ENCODE data around the gene PHLPP2.
"Not testable (repeated sequence)": the region's sequence is repeated elsewhere in the genome, so short reads cannot be mapped to it uniquely, and the experiment has no call there.

PHLPP2 gene

DNA sequence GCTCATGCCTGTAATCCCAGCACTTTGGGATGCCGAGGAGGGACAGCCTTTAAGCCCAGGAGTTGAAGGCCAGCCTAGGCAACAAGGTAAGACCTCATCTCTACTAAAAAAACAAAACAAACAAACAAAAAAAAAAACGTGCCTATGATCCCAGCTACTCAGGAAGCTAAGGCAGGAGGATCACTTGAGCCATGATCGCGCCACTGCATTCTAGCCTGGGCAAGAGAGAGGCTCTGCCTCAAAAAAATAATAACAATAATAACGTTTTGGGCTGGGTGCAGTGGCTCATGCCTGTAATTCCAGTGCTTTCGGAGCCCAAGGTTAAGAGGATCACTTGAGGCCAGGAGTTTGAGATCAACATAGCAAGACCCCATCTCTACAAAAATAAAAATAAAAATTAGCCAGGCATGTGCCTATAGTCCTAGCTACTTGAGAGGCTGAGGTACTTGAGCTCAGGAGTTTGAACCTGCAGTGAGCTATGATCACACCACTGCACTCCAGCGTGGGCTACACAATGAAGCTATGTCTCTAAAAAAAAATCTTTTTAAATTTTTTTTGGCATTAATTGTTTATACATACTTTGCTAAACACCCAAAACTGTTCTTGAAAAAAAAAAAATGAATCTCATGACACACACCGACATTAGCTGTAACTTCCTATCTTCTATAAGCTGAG is 3.3 kb downstream of the PHLPP2 start:
- no peak for DNase-seq (ENCODE audit: low read depth in 2 of 2)

DNA sequence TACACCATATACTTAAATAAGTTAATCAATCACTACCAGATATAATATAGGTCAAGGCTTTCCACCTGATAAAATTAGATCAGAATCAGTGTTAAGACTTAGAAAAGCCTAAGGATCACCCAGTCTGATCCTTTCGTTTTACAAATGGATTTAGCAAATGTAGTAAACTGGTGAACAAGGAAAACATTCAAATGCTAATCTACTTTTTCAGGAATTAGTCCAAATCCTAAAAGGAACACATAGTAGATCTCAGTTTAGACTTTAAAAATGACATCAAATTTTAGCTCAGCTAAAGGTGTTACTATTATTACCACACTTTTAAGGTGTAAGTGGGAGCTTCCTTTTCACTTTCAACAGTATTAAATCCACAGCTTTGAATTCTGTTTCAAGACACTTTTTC is 12.0 kb downstream of the PHLPP2 start:
- DNase-seq (ENCODE audit: low read depth in 2 of 2): no peak

DNA sequence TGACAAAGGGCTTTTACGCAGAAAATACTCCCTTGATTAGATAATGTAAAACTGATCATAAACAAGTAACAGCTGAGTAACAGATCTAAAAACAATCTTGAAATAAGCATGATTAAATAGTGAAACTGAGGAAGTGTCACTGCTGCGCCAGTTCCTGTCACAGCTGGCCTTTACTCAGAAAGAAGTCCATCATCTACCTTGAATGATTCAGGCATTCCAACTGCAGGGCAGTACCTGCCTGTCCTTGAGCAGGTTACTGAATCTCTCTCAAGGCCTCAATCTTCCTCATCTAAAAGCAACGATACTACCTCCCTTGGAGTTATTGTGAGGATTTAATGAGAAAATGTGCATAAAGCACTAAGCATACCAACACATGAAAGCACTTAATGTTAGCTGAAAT is 12.7 kb downstream of the PHLPP2 start:
- no peak for DNase-seq (ENCODE audit: low read depth in 2 of 2)

DNA sequence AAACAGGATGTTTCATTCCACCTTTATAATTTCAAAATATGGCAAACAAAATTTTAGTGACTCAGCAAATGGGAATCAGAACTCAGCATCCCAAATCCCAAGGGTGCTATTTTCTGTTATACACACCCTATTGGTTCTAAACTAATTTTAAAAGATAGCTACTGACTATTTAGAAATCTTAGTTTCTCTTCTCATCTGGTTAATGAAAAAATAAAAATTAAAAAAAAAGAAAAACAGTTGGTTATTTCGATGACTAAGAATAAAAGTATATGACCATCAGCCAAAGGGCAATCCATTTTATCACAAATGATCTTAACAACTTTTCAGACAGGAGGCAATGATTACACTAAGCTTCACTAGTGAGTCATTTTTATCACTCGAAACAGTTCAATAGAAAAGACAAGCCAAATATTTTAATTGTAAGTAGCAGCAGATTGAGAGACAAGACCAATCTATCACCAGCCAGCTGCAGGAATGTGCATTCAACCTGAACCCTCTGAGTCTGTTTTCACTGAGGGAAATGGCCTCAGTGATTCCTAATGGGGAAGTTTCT is 15.2 kb downstream of the PHLPP2 start:
- DNase-seq (ENCODE audit: low read depth in 2 of 2): no peak

DNA sequence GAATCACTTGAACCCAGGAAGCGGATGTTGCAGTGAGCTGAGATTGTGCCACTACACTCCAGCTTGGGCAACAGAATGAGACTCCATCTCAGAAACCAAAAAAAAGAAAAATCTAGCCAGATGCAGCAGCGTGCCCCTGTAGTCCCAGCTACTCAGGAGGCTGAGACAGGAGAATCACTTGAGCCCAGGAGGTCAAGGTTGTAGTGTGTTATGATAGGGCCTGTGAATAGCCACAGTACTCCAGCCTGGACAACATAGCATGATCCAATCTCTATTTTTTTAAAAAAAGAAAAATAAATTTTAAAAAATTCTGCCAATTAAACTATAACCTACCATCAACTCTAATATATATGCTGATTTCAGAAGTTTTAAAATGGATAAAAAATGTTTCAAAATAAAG is 15.8 kb downstream of the PHLPP2 start:
- no peak for DNase-seq (ENCODE audit: low read depth in 2 of 2)

DNA sequence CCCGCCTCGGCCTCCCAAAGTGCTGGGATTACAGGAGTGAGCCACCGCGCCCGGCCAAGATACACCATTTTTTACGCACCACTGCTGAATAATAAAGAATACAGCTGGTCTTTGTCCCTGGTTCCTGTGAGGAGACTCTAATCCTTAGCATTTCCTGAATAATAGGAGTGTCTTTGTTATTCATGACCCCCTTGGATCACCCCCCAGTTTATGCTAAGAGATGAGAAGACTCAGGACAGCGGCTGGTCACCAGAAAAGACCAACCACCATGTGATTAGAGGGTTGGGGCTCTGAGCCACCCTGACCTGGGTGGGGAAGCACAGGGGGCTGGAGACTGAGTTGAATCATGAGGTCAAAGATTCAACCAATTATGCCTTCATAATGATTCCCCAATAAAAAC is 17.3 kb downstream of the PHLPP2 start:
- DNase-seq (ENCODE audit: low read depth in 2 of 2): no peak

DNA sequence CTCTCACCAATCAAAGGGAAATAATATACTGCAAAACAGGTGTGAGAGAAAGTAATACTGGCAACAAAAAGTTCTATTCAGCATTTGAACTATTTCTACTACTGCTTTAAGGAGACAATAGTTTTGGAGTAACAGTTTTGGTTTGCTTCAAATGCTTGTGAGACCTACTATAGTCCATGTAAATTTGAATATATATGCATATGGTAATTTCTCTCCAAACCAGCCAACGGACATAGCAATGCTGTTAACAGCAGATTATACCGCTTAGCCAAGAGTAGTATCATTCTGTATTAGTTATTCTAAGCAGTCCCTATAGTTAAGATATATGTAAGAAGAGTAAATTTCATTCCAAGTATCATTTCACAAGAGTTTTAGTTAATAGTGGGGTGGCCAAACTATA is 18.5 kb downstream of the PHLPP2 start:
- DNase-seq (ENCODE audit: low read depth in 2 of 2): no peak

DNA sequence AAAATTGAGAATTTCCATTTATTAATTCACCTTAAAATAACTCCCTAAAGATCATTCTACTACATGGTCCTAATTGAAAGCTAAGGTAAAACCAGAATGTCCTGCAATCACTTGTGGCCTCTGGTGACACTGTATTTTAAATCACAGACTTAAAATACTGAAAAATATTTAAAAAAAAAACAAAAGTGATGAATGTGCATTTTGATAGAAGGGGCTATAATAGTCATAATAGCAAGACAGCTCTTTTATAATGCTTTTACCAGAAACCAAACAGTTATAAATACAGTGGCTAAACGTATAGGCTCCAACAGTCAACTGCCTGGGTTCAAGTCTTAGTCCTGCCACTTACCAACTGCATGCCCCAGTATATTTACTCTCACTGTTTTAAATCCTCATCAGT is 21.2 kb downstream of the PHLPP2 start:
- DNase-seq (ENCODE audit: low read depth in 2 of 2): no peak

DNA sequence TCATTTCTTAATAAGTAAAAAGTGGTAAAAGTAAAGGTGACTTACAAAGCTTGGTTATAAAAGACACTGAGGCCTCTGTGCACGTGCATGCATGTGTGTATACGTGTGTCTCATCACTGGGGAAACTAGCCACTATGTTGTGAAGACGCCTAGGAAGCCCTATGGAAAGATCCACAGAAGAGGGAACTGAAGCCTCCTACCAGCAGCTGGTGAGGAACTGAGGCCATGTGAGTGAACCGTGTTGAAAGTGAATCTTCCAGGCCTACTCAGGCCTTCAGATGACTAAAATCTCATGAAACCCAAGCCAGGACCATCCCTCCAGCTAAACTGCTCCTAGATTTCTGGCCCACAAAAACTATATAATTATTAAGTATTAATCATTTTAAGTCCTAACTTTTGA is 23.7 kb downstream of the PHLPP2 start:
- no peak for DNase-seq (ENCODE audit: low read depth in 2 of 2)

DNA sequence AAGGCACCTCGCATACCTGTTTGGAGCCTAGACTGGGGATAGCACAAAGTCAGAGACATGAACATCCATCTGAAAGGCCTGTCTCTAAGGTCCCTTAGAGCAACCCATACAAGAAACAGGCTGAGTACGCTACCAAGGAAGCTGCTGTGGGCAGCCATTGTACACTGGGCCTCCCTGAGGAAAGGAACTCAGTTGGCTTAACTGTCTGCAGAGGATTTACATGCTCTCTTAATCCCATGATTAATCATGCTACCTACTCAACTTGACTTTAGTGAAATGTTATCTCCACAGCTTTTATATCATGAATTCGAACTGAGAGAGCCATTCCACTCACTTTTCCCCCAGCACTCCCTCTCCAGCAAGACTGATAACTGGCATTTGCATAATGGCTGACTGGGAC is 26.0 kb downstream of the PHLPP2 start:
- DNase-seq (ENCODE audit: low read depth in 2 of 2): no peak

DNA sequence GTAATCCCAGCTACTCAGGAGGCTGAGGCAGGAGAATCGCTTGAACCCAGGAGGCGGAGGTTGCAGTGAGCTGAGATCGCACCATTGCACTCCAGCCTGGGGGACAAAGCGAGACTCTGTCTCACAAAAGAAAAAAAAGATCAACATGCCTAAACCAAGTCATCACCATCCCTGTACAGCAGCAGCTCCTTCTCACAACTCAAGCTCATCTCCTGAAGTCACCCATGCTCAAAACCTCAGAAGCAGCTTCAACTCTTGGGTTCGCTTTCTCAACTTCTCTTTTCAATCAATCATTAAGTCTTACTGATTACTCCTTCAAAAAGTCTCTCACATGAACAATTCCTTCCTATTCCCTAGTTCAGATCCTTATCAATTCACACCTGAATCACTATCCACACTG is 31.3 kb downstream of the PHLPP2 start:
- no peak for DNase-seq (ENCODE audit: low read depth in 2 of 2)

DNA sequence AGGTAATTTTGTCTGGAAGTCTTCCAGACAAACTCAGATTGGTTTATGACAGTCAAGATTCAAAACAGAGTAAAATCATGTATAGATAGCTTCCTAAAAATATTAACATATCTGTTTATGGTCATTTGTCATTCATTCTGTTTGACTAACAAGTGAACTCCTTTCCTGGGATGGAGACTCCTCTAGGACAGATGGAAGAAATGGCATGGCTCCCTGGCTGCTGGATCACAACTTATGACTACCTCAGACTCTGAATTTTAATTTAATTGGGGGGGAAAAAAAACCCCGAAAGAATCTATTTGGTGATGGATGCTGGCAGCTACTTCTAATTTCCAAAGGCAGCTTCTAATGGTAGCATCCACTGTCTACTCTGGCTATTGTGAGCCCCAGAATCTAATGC is 34.6 kb downstream of the PHLPP2 start:
- DNase-seq (ENCODE audit: low read depth in 2 of 2): no peak

DNA sequence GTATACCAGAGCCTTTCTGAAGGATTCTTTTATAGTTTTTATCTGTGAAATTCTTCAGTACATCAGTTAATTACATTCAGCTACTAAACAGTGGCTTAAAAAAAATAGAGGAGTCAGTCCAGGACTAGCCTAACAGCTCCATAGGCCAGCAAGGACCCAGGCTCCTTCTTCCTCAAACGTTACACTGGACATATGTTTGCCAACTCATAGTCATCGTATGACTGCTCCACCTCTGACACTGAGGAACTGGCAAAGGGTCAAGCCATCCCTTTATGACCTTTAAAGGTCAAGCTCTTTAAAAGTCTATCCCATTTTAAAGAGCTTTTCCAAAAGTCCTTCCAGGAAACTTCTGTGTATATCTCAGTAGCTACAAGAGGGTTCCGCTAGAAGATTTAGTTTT is 36.6 kb downstream of the PHLPP2 start:
- no peak for DNase-seq (ENCODE audit: low read depth in 2 of 2)

DNA sequence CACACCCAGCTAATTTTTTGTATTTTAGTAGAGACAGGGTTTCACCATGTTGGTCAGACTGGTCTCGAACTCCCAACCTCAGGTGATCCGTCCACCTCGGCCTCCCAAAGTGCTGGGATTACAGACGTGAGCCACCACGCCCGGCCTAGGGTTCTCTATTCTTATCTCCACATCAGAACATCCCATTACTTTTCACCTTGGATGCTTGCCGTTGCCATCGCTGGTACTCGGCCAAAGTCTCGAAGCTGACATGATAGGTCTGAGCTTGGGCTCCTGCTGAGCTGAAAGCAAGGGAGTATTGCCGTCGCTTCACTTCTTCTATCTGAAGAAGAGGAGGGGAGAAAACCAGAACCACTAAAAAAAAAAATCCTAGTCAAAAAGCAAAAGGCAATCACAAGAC is 40.2 kb downstream of the PHLPP2 start:
- DNase-seq (ENCODE audit: low read depth in 2 of 2): not testable (repeated sequence)

DNA sequence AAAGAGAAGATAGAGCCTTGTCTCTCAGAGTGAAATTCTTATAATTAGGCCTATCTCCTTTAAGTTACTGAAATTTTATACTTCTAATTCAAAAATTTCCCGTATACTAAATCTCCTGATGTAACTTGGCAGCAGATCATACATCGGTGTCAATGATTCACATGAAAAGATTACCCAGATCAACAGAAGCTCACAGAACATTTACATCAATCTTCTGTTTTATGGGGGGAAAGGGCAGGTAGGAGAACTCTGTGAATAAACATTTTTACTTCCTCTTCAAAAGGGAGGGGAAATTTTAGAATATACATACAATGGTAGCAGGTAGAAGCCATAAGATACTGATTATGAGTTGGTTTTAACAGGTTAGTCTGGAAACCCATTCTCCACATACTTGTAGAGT is 43.1 kb downstream of the PHLPP2 start:
- DNase-seq (ENCODE audit: low read depth in 2 of 2): no peak

DNA sequence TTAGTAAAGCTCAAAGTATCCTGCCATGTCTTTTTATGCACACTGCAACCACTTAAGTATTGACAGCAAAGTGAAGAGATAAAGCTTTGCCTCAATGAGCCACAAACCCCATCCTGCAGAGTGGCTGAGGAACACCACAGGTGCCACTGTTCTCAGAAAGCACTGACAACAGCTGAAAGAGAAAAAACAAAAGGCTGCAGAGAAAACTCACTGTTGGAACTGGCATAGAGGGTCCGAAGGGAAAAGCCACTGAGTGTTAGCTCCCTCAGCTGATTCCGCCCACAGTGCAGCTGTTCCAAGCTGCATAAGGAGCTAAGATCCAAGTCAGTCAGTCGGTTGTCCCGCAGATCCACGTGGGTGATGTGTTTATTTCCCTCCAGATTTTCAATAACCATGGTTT is 48.3 kb downstream of the PHLPP2 start:
- no peak for DNase-seq (ENCODE audit: low read depth in 2 of 2)

DNA sequence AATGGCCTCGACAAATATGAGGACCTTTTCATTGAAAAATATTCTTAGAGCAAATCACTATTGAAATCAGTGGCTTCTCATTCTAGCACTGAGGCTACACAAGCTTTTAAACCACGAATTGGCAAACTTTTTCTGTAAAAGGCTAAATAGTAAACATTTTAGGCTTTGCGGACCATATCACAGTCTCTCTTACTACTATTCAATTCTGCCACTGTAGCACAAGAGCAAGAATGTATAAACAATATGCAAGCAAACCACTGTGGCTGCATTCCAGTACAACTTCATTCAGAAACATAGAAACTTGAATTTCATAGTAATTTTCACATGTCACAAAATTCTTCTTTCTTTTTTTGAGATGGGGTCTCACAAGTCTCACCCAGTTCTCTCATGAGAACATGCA is 49.1 kb downstream of the PHLPP2 start:
- DNase-seq (ENCODE audit: low read depth in 2 of 2): no peak

DNA sequence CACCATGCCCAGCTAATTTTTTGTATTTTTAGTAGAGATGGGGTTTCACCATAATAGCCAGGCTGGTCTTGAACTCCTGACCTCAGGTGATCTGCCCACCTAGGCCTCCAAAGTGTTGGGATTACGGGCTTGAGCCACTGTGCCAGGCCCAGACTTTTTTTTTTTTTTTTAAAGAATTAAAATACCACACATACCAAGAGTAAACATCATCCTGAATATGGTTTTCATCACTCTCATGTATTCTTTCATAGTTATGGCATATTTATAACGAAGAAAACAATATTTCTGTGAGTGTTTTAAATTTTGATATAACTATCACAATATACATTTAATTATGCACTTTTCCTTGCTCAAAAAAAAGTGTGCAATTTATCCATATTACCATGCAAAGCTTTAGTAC is 50.3 kb downstream of the PHLPP2 start:
- DNase-seq (ENCODE audit: low read depth in 2 of 2): no peak

DNA sequence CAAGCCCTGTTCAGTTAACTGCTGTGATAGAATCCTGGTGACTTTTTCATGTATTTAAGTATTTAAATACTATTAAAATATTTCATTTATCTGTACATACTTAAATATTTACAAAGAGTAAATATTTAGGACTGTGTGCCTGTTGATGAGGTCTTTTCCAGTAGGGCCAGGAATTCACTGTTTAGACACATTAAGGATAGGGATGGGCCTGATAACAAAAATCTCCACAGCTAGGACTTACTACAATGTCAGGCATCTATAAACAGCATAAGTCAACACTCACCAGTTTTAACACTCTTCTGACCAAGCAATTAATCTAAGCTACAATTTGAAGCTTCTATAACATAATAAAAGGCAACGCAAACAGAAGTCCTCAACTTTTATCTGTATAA is 50.9 kb downstream of the PHLPP2 start:
- DNase-seq (ENCODE audit: low read depth in 2 of 2): no peak

DNA sequence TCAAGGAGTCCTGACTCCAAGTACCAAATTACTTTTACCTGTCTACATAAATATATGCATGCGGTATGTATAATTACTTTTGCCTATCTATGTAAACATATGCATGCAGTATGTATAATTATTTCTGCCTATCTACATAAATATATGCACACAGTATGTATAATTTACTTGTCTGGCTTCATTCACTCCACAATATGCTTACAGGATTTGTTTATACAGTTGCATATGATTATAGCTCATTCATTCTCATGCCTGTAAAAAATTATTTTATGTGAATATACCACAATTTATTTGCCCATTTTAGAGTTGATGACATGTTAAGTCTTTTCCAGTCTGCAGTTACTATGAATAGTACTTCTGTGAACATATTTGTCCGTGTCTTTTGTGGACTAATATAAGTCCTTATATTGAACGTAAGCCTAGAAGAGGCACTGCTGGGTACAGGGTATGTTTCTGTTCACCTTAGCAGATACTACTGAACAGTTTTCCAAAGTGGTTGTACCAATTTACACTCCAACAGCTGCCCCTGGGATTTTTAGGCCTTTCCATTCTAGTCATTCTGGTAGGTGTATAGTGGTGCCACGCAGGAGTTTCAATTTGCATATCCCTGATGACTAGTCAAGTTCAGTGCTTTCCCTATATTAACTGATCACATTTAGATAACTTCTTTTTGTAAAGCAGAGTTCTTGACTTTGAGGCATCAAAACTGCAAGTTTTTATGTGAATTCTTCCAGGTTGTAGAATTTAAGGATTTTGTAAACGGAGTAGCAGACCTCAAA is 51.5 kb downstream of the PHLPP2 start:
- no peak for DNase-seq (ENCODE audit: low read depth in 2 of 2)

DNA sequence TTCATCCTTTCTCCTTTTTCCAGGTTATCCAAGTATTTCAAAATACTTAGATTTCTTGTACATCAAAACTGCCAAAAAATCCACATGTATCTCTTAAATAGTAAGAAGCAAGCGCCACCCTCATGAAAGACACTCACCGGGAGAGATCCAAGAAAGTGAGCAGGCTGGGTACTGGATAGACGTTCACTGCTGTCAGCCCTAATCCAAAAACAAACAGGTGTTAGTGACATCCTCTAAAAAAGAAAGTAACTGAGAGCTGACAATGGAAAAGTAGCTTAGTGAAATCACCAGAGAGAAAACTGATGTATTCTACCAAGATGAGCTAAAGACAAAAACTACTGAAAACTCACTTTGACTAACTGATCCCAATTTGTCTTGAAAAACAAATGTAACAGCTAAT is 52.4 kb downstream of the PHLPP2 start:
- no peak for DNase-seq (ENCODE audit: low read depth in 2 of 2)

DNA sequence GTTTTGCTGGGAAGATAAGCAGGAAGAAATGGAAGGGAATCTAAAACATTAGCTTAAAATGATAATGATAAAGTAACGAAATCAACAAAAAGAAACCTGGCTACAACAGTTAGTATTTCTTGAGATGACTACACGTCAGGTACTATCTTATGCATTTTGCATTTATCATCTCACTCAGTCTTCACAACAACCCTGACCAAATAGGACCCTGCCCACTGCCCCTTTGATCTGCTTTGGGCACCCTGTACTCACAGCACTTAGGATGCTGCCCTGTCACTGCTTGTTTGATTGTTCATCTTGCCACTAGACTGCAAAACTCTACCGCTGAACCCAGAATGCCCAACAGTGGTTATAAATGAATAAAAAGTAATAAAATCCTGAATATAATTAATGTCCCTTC is 53.3 kb downstream of the PHLPP2 start:
- DNase-seq (ENCODE audit: low read depth in 2 of 2): no peak

DNA sequence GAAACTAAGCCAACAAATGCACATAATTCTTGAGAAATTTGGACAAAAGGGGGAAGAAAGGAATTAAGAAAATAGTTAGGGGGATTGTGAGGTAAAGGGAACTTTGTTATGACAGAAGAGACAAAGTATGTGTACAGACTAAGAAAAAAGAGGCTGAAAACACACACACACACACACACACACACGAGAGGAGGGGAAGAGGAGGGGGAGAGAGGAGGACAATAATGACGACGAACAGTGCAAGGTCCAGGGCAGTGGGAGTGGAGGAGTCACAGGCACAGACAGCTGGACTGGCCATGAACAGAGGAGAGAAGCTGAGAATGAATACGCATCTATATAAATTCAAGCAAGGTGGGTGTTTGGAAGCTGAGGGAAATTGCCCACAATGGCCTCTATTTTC is 54.0 kb downstream of the PHLPP2 start:
- no peak for DNase-seq (ENCODE audit: low read depth in 2 of 2)
